Mucosa of descending colon (tissue), 3 donors: ENCODE data around the gene SRSF2. TPM values are rescaled to one million over a fixed set of nuclear protein-coding genes. Genes with fewer than 3 reads are reported as not detected.

Experiments used
- ATAC-seq: fragments of 200-7000 bp; cut with Tn5 transposase; one replicate; pipeline ENCODE4 v1.9.1; 2020; ENCODE audit warnings: mild to moderate bottlenecking, moderate library complexity
- DNase-seq, 3 donors: peaks; one replicate each; pipeline ENCODE4 v3.0.0-alpha.2; 2020
- H3K36me3 ChIP-seq: fragments of 200-600 bp; one replicate; pipeline ENCODE4 v1.8.0; 2021; ENCODE audit warnings: low read depth, mild to moderate bottlenecking
- H3K4me1 ChIP-seq: fragments of 200-600 bp; one replicate; pipeline ENCODE4 v1.8.0; 2021; ENCODE audit warnings: low read depth, mild to moderate bottlenecking
- H3K4me3 ChIP-seq: fragments of 200-600 bp; one replicate; pipeline ENCODE4 v1.8.0; 2021; ENCODE audit warnings: mild to moderate bottlenecking
- H3K9me3 ChIP-seq: fragments of 200-600 bp; one replicate; pipeline ENCODE4 v1.8.0; 2021; ENCODE audit warnings: mild to moderate bottlenecking
- intact Hi-C, 2 donors: fragments of 100-400 bp; cut with DNase I in 1 of 2; cut with micrococcal nuclease in 1 of 2; formaldehyde crosslinking; loops; one replicate each; pipeline versions ENCODE4 v1.11.0 to v1.11.1; 2022; cut with DNase I, micrococcal nuclease
- total RNA-seq, 3 donors: library from RNA; stranded (reverse); fragmentation: NEBNext Ultra II Directional in 2 of 3; extraction: Animal tissue kit (Norgen Biotek cat#: 25700) in 2 of 3; gene quantifications; one replicate each; pipeline versions ENCODE4 v1.2.1 to v1.2.4, GENCODE V29; 2021 to 2023
- TF ChIP-seq, protein P1 (sequence below): fragments of 200-600 bp; IDR thresholded peaks from one replicate; pipeline ENCODE4 v1.8.0; 2022; ENCODE audit warnings: antibody characterized with exemption, mild to moderate bottlenecking
- donor health status: DM: no; HTN: no; CAD: no; lungs with moderate emphysema.
- donor health status: DM: no; HTN: no; CAD: no.
- donor health status: DM: no; HTN: yes; CAD: no.

SRSF2 gene
- total RNA-seq, 3 donors from 2014 or later = 130 to 166 (median 134) TPM

- Histone ChIP-seq H3K4me3 (no peak overlapping the region), H3K9me3 (no peaks in the 10 kb centered on the region), H3K36me3 (no peaks in the 10 kb centered on the region), H3K4me1 (no peaks in the 10 kb centered on the region)
- intact Hi-C loops = no loop called here
- peak; percentile 47 for ATAC-seq
- TF ChIP-seq, protein P1, sequence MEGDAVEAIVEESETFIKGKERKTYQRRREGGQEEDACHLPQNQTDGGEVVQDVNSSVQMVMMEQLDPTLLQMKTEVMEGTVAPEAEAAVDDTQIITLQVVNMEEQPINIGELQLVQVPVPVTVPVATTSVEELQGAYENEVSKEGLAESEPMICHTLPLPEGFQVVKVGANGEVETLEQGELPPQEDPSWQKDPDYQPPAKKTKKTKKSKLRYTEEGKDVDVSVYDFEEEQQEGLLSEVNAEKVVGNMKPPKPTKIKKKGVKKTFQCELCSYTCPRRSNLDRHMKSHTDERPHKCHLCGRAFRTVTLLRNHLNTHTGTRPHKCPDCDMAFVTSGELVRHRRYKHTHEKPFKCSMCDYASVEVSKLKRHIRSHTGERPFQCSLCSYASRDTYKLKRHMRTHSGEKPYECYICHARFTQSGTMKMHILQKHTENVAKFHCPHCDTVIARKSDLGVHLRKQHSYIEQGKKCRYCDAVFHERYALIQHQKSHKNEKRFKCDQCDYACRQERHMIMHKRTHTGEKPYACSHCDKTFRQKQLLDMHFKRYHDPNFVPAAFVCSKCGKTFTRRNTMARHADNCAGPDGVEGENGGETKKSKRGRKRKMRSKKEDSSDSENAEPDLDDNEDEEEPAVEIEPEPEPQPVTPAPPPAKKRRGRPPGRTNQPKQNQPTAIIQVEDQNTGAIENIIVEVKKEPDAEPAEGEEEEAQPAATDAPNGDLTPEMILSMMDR = no peak
- DNase-seq = peak; percentile 66 to 80 (median 73)
Observed at GRCh38 chr17:76709077-76709950, 27.8 kb downstream of the SRSF2 start.

DNA sequence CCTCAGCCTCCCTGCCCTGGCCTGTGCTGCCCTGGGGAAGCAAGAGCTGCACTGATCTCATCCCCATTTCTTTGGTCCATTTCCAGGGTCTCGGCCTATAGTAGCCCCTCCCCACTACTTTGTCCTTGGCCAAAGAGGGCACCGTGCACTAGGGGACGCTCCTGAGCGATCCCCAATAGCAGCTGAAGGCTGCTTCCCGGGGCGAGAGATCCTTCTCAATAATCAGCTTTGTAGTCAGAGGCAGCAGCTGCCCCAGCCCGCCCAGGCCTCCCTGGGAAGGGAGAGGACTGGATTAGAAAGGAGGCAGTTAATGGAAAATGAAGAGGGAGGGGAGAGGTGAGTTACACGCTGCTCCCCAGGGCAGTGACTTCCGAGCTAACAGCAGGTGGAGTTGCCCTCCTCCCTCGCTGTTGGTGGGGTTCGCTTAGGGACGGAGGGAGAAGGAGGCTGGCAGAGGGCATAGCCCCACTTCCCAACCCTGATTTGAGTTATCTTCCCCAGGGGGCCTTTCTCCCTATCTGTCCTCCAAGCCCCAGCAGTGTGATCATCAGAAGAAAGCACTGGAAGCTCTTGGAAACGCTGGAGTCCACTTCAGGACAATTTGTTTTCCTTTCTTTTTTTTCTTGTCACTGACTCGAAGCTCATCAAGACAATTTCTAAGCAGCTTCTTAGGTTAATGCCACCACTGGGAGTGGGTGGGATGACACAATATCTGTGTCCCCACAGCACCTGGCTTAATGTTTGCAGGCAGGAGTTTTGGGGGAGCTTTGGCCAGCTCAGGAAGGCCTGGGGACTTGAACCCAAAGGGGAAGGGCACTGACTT is 28.9 kb downstream of the SRSF2 start:
- no peaks in the 10 kb centered on the region for H3K4me1 ChIP-seq
- no peaks in the 10 kb centered on the region for H3K9me3 ChIP-seq
- intact Hi-C loops = no loop called here
- no peak for ATAC-seq
- H3K36me3 ChIP-seq = no peaks in the 10 kb centered on the region
- DNase-seq = no peak
- H3K4me3 ChIP-seq = no peak overlapping the region
- TF ChIP-seq, protein P1 = no peak

GRCh38 chr17:76706817-76707216 is 30.3 kb downstream of the SRSF2 start:
- no peaks in the 10 kb centered on the region for H3K36me3 ChIP-seq
- H3K9me3 ChIP-seq = no peaks in the 10 kb centered on the region
- H3K4me3 ChIP-seq = no peak overlapping the region
- DNase-seq (no peak), ATAC-seq (no peak)
- no peaks in the 10 kb centered on the region for H3K4me1 ChIP-seq
- intact Hi-C loops = no loop called here
- TF ChIP-seq, protein P1 = no peak

DNA sequence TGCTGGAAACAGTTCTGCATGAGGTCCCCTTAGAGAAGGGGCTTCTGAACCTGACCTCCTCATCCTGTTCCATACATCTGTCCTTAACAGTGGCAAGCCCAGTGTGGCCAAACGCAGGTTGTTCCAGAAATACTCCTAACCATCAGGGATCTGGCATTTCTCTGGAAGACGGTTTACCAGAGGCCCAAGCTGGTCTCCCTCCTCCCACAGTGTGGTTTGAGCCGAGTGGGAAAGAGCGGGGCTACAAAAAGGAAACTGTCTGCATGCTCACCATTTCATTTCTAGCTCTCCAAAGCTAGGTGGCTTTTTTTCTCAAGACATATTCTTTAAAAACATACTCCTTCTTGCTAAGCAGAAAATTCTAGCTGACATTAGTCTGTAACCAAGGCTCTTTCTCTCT is 32.3 kb downstream of the SRSF2 start:
- H3K9me3 ChIP-seq = no peaks in the 10 kb centered on the region
- DNase-seq (no peak), ATAC-seq (no peak)
- no peaks in the 10 kb centered on the region for H3K4me1 ChIP-seq
- no peak overlapping the region for H3K4me3 ChIP-seq
- no peaks in the 10 kb centered on the region for H3K36me3 ChIP-seq
- TF ChIP-seq, protein P1 = no peak
- intact Hi-C loops = no loop called here

- H3K4me3 ChIP-seq = no peak overlapping the region
- ATAC-seq = no peak
- no peaks in the 10 kb centered on the region for H3K9me3 ChIP-seq
- no peaks in the 10 kb centered on the region for H3K36me3 ChIP-seq
- DNase-seq = peak in 1 of 3 donors; percentile 24
- intact Hi-C loops = no loop called here
- TF ChIP-seq, protein P1 = no peak
- H3K4me1 ChIP-seq = no peaks in the 10 kb centered on the region
Observed at GRCh38 chr17:76702941-76703637, 34.0 kb downstream of the SRSF2 start.
